Peyer's patch (tissue), 4 donors: ENCODE data around the gene NCBP1.

Experiments used
- POLR2A ChIP-seq, 2 donors: fragments of 450-650 bp; IDR thresholded peaks; one replicate each; pipeline ENCODE4 v1.5.1; 2017; ENCODE audit warnings: antibody characterized with exemption in 2 of 2, mild to moderate bottlenecking in 2 of 2, moderate library complexity in 2 of 2
- TF ChIP-seq, protein P1 (sequence below), 6 experiments: fragments of 450-650 bp in 4 of 6; fragments of 200-600 bp in 2 of 6; sonication (generic) in 1 of 6; IDR thresholded peaks; one replicate each; pipeline ENCODE4 v1.5.1; 2017 to 2019; ENCODE audit warnings: antibody characterized with exemption in 6 of 6, mild to moderate bottlenecking in 3 of 6, moderate library complexity in 1 of 6

DNA sequence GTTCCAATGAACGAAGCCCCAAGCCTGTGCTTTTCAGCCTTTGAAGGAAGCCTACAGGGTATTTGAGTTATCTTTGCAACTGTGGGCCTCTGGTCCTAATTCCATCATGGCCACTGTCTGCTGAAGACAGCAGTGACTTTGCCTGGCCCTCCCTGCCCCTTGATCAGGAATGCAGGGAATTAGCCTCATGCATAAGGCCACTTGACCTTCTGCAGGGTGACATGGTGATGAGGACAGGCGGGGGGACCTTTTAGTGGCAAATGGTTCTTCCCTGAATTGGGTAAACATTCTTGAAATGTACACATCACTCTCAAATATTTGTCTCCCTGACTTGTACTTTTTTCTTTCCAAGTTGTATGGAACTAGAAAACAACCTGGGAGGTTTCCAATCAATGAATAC is 88.7 kb downstream of the NCBP1 start:
- no peak for TF ChIP-seq POLR2A (IDR thresholded peaks at IDR 0.05)
- TF ChIP-seq, protein P1, sequence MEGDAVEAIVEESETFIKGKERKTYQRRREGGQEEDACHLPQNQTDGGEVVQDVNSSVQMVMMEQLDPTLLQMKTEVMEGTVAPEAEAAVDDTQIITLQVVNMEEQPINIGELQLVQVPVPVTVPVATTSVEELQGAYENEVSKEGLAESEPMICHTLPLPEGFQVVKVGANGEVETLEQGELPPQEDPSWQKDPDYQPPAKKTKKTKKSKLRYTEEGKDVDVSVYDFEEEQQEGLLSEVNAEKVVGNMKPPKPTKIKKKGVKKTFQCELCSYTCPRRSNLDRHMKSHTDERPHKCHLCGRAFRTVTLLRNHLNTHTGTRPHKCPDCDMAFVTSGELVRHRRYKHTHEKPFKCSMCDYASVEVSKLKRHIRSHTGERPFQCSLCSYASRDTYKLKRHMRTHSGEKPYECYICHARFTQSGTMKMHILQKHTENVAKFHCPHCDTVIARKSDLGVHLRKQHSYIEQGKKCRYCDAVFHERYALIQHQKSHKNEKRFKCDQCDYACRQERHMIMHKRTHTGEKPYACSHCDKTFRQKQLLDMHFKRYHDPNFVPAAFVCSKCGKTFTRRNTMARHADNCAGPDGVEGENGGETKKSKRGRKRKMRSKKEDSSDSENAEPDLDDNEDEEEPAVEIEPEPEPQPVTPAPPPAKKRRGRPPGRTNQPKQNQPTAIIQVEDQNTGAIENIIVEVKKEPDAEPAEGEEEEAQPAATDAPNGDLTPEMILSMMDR (IDR thresholded peaks at IDR 0.05), result no peak
